ENCODE measurements around the gene RPS3.

The RPS3 gene

GRCh38 chr11:75420224-75421034 lies 21.1 kb downstream of the RPS3 start:
- no peak for DNase-seq

DNA sequence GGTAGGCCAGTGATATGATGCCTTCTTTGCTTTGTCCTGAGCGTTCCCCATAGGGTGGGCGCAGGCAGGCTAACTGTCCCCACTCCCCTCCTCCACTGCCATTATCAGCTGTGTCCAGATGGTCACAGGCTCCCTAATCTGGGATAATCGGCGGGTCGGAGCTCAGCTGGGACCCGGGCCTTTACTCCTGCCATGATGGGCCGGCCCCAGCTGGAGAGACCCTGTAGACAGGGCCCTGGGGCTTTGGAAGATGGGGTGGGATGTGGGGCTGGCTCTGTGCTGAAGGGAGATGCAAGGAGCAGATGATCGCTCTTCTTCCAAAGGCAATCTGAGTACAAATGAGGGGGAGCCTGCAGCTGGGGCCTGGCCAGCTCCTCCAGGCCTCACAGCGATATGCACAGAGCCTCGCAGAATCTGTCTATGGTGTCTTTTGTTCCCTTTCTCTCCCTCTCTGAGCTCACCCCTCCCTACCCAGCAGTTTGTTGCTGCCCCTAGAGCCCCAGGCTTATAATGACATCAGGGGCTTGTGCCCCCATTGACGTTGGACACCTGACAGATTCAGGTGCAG lies 21.8 kb downstream of the RPS3 start:
- DNase-seq, result no peak

DNA sequence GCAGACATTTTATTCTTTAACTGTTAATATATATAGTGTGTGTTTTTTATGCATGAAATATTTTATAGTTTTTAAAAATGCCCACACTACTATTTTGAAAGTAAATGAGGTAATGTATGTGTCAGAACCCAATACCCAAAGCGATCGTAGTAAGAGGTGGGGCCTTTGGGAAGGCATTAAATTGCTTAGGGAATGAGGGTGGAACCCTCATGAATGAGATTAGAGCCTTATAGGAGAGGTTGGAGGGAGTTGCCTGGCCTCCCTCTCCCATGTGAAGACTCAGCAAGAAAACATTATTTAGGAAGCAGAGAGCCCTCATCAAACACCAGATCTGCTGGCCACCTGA lies 22.6 kb downstream of the RPS3 start:
- no peak for DNase-seq

- DNase-seq, result no peak
Observed at GRCh38 chr11:75422248-75423231, 23.2 kb downstream of the RPS3 start.

GRCh38 chr11:75423721-75424120 lies 24.4 kb downstream of the RPS3 start:
- no peak for DNase-seq

GRCh38 chr11:75424396-75424795 lies 25.1 kb downstream of the RPS3 start:
- no peak for DNase-seq

DNA sequence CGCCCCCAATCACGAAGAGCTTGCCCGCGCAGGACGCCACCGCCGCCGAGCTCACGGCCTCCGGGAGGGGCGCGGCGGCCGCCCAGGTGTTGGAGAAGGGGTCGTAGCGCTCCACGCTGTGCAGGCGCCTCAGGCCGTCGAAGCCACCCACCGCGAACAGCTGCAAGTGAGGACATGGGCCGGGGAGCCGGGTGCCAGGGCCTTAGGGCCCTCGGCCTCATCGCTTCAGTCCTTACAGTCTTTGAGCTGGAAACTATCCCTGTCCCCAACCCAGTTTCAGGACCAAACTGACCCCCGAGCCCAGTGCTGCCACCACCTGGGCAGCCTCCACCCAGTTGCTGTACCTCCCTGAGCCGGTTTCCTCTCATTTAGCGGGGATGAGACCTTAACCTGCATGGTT lies 26.1 kb downstream of the RPS3 start:
- DNase-seq, result no peak

DNA sequence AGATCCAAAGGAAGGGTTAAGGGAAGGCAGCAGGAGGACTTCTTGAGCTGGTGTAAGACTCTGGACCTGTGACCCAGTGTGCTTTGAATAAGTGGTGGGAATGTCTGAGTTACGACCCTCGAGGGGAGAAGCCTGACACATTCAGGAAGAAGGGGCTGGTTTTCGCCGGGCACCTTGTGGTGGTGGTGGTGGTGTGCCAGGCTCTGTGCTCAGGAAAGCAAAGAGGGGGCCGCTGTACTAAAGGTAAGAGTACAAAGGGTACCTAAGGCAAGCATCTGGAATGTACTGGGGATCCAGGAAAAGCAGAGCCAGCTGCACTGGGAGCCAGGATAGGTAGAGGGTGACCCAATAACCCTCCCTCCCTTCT lies 27.4 kb downstream of the RPS3 start:
- no peak for DNase-seq

DNA sequence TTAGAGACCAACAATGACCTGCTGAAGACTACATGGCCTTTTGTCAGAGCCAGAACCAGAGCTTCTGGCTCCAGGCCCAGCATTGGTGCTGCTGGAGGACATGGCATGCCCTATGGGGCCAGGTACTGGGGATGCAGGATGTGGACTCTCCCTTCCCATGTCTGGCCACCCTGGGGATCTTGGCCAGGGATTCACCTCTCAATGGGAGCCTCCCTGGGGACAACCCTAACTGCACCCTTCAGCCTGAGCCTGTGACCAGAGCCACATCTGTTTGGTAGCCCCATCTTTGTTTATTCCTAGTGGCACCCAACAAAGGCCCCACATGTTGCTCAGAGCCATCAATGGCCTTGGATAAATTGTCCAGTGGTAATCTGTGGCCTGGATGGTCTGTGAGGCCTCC lies 27.9 kb downstream of the RPS3 start:
- DNase-seq, result no peak

DNA sequence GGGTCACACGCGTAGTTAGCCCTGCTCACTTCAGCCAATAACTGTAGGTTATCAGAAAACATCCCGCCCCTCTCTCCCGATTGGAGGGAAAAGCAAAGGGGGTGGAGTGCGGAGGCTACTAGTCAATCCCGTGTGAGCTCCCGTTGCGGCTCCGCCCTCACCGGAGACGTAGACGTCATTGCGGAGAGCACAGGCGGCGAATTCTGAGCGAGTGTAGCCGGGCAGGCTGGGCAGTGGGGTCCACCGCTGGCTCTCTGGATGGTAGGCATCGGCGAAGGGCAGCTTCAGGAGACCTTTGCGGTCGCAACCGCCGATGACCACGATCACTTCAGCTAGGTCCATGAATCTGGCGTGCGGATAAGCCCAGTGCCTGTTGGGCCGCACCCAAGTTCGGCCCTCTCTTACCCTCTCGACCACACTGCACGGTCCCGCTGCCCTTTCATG lies 29.0 kb downstream of the RPS3 start:
- peak; percentile 63 to 78 for DNase-seq

- DNase-seq, result no peak
Observed at GRCh38 chr11:75428989-75429640, 29.8 kb downstream of the RPS3 start.

DNA sequence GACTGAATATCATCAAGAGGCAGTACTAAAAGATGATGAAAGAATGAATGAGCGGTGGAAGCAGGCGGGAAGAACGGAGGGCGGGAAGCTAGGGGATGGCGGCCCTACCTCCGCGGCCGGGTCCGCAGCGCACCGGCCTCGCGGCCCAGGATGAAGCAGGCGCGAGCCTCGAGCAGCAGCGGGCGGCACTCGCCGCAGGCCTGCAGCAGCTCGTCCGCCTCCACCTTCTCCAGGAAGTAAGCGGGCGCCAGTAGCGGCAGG lies 30.3 kb downstream of the RPS3 start:
- no peak for DNase-seq

- peak; percentile 63 to 71 for DNase-seq
Observed at GRCh38 chr11:75429902-75430713, 30.8 kb downstream of the RPS3 start.

DNA sequence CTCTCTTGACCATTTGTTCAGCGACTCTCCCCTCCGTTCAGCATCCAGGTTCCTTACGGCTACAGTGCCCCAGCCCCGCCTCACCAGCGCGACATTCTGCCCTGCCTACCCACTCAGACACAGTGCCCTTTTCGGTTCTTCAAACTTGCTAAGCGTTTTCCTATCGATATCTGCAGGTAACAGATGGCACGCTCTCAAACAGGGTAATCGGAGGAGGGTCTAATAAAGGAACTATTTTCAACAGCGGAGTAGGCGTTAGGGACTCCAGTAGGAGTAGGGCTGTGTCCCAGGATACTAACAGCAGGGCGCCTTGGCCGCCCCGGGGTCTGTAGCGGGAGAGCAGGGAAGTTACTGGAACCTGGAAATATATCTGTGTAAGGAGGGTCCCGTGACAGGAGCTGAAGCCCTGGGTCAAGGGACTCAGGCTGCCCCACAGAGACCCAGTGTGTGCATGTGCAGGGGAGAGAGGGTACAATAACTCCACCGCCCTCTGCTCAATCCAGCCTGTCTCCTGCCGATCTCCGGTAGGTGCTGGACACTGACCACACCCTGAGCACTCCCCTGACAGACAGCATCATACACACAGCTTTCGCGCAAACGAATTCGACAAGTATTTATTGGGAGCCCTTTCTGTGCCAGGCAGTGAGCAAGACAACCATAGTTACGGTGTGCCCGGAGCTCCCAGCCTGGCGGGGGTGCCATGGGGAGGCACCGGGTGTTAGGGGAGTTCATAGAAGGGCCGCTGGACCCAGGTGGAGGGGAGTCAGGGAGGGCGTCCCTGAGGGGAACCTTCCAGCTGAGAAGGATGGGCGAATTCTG lies 31.6 kb downstream of the RPS3 start:
- DNase-seq, result no peak

- DNase-seq, result no peak
Observed at GRCh38 chr11:75431533-75432525, 32.5 kb downstream of the RPS3 start.

GRCh38 chr11:75432911-75433321 lies 33.6 kb downstream of the RPS3 start, which contains the start of gene KLHL35:
TSS of gene KLHL35 (minus strand) at chr11:75433203. CDS start at chr11:75430629, 2,574 bp downstream.
- no peak for DNase-seq

GRCh38 chr11:75433443-75433842 lies 34.1 kb downstream of the RPS3 start:
- DNase-seq, result no peak

- no peak for DNase-seq
Observed at GRCh38 chr11:75434051-75434450, 34.7 kb downstream of the RPS3 start.

DNA sequence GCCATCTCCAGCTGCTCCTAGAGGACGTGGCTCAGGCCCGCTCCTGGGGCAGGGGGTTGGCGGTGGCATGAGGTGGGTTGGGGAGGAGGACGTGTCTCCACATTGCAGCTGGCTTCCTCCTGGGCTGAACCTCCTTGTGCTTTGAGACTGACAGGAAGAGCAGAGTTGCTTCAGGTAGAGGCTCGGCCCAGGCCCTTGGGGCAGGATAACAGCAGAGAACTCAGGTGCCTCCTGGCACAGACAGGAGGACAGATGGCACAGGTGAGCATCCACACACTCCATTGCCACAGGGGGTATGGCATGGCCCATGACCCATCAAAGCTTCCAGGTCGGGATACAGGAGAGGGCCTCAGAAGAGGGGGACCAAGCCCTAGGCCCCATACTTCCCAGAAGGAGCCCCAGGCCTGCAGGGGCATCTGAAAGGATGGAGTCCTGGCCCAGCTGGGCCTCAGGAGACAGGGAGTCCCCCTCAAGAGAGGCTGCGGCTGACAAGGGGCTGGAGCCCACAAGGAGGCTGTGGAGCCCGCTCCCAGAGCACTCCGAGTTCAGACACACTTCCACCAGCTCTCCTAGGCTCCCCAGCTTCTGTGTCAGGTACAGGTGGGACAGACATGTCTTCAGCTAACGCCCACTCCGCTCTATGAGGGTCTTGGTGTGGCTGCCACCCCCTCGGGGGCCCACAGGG lies 35.7 kb downstream of the RPS3 start:
- DNase-seq, result no peak

- DNase-seq, result no peak
Observed at GRCh38 chr11:75435571-75435925, 36.2 kb downstream of the RPS3 start.
